T follicular helper cell (primary cell): Measurements from ENCODE around the gene FHIT.
"Not testable (repeated sequence)": the region's sequence is repeated elsewhere in the genome, so short reads cannot be mapped to it uniquely, and the experiment has no call there.

Source experiments
- DNase-seq: peaks from one replicate; pipeline ENCODE4 v3.0.0-alpha.2; 2020; ENCODE audit warnings: low read depth

The FHIT gene

DNA sequence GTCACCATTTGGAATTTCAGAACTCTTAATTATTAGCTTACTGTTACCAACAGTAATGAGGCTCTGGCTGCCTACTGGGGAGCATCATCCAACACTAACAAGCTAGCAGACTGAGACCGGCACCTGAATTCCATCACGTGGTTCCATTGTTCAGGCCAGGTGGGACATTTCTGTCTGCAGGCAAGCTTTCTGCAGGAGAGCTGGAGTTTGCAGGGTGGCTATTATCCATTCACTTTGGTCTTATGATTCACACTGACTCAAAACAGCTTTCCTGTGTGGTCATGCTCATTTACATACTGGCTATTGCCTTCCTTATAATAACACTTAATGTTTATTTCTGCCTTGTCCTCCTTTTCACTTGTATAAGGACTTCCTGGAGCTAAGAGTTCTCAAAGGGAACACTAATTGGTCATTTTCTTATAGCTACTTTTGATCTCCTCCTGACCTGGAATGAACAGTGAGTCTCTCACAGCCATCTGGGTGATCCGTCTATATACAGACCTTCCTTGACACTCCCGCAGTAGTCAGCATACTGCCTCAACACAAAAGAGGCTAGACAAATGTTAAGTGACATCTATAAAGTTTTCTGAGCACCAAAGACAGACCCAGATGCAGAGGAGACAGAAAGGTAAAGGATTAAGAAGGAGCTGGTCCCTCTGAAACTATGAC, 695.4 kb downstream of the FHIT start:
- no peak for DNase-seq

DNA sequence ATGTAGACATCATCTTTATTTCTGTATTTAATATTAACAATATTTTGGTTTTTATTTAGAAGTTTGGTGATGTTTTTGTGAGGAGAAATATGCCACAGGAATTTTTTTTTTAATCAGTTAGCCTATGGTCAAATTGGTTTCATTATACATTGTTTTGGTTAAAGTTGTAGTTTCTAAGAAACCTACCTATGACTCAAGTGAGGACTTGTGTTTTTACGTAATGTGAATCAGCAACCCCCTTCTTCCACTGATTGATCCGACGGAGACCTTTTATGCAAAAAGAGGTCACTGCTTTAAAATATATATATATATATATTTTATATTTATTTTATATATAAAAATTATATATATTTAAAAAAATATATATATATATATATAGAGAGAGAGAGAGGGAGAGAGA, 698.1 kb downstream of the FHIT start:
- no peak for DNase-seq

DNA sequence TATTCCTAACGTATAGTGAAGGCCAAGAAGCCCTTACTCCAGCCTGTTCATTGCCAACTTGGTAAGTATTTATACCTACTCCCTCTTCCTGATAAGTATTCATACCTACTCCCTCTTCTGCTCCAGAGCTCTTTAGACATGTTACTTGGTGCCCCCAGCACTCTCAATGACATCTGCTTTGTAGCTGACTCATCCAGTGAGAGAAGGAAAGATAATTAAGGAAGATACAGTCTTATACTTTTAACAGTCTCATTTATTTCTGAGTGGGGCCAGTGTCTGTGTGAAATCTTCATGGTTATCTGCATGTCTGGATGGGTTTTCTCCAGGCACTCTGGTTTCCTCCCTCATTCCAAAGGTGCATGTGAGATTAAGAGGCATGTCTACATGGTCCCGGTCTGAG, 698.7 kb downstream of the FHIT start:
- no peak for DNase-seq

DNA sequence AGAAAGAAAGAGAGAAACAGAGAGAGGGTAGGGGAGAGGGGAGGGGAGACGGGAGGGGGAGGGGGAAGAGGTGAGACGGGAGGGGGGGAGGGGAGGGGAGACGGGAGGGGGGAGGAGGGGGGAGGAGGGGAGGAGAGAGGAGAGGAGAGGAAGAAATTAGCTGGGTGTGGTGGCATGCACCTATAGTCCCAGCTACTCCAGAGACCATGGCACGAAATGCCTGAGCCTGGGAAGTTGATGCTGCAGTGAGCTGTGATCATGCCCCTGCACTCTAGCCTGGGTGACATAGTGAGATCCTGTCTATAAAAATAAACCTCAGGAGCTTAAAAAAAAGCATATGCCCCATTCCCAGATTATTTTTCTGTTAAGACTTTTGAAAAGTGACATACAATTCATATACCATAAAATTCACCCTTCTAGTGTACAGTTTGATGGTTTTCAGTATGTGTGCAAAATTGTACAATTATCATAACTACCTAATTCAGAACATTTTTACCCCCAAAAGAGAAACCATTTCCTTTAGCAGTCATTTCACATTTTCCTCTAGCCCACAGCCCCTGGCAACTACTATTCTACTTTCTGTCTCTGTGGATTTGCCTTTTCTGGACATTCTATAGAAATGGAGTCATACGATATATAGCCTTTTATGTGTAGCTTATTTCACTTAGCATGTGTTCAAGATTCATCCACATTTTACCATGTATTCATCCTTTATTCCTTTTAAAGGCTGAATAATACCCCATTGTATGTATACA, 699.6 kb downstream of the FHIT start:
- no peak for DNase-seq

DNA sequence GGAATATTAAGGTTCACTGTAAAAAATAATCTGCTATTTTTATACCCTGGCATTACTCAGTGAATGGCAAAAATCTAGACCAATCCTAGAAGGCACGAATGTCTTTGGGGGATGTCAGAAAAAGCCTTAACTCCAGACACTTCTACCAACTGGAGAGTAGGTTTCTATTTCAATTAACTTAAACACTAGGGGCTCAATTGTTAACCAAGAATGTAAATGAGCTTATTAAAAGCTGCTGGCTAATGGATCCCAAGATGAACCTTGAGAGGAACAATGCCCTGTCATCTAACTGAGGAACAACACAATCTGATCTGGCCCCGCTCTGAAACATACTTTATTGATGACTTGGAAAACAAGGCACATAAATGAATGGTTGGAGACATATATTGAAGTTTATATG, 701.4 kb downstream of the FHIT start:
- DNase-seq: no peak

DNA sequence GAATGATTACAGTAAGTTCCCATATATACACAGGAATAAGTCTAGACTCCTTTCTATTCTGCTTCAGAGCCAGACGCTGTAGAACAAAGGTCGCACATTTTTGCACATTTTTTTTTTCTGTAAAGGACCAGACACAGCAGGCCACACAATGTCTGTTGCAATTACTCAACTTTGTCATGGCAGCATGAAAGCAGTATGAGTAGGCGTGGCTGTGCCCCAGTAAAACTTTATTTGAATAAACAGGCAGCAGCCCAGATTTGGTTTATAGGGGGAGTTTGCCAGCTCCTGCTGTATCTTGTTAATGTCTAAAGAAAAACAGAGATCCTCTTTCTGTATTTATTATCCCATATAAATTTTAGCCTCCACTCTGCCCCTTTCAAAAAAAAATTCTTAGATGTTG, 708.3 kb downstream of the FHIT start:
- no peak for DNase-seq

DNA sequence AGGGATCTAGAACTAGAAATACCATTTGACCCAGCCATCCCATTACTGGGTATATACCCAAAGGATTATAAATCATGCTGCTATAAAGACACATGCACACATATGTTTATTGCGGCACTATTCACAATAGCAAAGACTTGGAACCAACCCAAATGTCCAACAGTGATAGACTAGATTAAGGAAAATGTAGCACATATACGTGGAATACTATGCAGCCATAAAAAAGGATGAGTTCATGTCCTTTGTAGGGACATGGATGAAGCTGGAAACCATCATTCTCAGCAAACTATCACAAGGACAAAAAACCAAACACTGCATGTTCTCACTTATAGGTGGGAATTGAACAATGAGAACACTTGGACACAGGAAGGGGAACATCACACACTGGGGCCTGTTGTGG, 711.9 kb downstream of the FHIT start:
- DNase-seq: not testable (repeated sequence)

DNA sequence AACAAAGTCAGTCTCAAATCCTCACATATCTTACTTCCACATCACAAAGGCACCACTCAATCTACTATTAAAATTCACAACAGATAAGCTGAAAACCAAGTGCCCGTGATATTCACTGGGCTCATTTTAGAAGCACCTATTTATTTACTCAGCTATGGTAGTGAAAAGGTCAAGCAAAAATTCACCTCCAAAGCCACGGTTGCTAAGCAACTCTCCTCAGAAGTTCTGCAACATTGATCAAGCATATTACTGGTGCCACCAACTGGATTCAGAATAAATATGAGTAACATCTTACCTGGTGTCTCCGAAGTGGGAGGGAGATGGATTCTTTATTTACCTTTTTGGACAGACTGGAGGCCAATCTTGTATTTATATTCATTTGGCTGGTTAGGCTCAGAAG, 714.8 kb downstream of the FHIT start:
- no peak for DNase-seq

DNA sequence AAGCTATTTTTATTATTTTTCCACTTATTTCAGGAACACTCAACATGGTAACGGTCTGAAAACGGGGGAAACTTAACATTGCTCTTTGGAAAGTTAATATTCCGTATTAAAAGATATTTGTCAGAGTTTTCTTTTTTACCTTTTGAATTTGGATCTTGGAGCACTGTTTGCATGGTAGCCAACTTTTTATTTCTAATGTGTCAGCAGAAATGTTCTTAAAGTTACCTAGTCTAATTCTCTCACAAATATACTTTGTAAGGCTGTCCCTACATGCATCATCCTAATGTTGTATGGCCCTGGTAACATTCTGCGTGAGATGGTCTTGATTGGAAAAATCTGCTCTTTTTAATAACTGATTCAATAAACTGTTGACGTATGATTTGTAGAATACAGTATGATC, 719.5 kb downstream of the FHIT start:
- no peak for DNase-seq

DNA sequence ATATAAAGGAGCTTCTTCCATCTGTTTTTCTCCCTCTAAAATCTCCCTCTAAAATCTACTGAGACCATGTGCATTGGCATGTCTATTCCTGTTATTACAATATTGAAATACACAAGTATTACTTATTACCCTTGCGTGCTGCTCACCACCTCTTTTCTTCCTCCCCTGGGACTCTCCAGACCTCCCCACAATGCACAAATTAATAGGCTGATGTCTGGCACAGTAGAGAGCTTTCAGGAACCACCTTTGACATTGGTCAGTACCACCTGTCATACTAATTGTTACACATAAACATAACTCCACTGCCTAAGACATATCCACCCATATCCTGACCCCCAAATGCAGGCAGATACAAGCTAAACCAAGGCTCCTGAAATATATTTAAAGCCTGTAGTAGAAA, 722.6 kb downstream of the FHIT start:
- no peak for DNase-seq

DNA sequence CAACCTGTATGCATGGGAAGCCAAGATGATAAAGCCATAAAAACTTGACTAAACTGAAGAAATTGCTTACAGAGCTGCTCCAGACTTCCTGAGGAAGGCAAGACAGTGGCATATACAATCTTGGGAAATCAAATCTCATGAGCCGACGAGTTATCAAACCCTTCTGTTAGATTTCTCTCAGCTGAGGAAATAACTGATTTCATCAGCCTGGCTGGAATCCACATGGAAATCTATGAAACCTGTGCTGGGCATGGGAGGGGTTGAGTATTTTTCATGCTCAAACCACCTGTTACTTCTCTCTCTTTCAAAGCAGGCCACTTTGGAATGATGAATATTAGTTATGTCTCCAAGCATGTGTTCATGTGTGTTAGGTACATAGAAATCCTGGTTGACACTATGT, 727.7 kb downstream of the FHIT start:
- no peak for DNase-seq

DNA sequence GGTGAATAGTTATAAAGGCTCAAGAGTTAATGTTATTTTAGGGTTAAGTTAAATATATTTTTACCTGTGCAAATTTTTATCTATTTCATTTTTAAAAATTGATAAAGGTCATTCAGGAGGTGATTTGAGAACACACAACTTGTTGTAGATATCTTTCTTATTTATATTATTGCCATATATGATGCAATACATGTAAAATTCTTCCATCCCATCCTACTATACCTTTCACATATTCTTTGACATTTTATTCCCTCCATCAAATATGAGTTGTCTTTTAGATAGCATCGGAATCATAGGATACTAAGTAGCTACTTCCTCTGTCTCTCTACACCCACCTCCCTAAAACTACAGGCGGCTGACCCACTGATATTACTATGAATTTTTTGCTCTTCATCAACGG, 734.1 kb downstream of the FHIT start:
- DNase-seq: no peak

DNA sequence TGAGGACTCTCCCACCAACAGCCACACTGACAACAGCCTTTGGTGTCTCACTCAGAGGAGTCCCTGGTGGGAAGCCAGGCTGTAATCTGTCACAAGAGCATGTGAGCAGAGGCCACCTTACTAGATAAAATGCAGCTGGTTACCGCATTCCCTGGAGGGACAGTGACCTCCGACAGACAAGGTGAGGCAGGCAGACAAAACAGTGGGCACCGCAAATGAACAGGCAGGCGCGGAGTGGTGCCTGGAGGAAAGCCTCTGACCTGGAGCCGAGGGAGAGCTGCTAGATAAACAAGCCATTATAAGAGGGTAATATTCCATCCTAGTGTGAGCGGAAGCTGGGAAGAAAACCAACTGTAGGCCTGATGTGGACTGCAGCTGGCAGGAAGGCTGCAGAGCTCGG, 736.4 kb downstream of the FHIT start:
- DNase-seq: no peak

DNA sequence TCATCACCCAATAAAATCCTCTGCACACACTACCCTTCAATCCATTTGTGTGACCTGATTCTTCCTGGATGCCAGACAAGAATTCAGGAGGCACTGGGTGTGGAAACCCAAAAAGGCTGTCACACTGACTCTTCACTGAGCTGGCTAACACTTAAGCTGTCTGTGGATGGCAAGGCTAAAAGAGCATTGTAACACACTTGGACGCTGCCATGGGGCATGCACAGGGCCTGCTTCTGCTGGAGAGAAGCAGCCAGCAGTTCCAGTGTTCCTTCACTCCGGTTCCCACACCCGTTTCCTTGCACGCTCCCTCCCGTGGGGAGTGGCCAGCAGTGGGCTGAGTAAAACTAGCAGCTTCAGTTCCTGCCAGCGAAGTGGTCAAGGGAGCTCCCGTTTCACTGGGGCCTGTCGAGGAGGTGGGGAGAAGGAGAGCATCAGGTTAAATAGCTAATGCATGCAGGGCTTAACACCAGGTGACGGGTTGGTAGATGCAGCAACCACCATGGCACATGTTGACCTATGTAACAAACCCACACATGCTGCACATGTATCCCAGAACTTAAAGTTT, 737.1 kb downstream of the FHIT start:
- no peak for DNase-seq

DNA sequence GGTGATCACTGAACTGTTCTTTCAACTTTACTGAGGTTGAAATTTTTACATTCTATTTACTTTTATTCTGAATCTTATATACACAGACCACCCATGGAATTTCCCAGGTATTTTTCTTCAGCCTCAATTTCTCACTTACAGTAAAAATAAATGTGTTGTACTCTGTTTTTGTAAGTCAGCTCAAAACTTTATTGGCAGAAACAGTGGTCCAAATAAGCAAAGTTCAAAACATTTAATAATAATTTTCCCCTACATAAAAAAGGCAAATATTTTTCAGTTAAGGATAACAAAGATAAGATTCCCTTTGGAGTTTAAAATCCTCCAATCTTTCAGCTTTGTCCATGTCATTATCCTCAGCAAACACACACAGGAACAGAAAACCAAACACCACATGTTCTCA, 738.0 kb downstream of the FHIT start:
- DNase-seq: no peak

DNA sequence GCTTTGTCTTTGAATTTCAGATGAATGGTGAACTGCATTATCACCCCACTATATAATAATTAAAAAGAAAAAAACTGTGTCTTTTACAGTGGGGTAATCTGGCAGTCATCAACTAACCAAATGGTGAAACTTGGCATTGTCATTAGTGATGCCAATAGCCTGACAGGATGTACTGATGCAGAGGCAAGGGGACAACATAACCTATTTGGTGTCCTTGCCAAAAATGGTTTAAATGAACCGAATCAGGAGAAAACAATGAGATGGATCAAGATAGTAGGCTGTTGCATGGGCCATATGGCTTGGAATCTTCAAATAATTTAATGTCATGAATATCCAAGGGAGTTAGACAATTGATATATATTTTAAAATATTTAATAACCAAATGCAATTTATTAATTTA, 738.7 kb downstream of the FHIT start:
- no peak for DNase-seq

DNA sequence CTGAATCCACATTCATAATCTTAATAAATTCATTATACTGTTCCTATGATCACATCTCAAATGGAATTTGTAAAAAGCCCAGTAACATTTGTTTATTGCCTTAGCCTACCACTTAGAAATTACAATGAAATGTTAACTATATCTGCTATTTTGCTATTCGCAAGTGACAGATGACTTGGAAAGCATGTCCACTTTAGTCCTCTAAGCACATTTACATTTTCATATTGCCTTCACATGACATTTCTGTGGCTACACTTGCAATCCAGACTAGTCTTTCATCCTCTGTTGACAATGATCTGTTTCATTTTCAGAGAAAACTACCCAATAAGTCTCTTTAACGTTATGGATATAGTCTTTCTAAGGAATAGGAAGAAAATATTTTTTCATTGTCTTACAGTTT, 741.8 kb downstream of the FHIT start:
- no peak for DNase-seq

DNA sequence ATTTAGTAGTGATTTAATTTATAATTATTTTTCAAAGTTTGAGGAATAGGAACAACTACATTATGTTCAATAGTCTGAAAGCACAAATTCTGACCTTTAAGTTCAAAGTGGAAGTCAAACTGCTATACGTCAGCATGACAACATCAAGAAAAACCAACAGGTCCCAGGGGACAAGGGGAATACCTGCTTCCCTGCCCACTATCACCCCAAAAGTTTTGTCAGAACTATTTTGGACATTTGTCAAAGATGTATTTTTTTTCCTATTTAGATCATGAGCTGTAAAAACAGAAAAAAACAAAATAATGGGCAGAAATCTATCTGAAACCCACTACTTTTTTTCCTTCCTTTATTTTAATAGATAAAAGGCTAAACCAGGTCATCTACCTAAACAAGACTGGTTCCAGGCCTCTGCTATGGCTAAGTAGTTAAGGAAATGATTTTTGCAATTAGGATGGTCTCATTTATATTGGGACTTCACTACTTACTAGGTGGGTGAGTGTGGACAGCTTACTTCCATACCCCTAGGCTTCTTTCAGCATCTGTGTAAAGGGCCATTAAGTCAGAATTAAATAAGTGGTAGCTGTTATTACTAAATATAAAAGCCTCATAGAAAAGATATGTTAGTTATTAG, 746.3 kb downstream of the FHIT start:
- no peak for DNase-seq

DNA sequence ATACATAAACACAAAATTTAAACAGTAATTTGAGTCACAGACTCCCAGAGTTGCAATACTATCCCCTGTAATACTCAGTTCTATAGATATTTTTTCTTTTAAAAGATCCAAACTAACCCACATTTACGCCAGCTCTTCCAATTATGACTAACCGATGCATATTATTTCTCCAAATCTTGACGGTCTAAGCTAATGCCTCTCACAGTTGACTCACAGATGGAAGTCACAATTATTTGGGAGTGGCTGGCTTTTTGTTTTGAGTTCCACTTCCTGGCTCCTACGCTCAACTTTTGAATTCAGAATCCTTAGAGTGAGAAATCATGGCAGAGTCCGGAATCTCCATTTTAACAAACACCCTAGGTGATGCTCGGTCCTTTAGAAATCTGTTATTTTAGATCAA, 749.9 kb downstream of the FHIT start:
- DNase-seq: no peak

DNA sequence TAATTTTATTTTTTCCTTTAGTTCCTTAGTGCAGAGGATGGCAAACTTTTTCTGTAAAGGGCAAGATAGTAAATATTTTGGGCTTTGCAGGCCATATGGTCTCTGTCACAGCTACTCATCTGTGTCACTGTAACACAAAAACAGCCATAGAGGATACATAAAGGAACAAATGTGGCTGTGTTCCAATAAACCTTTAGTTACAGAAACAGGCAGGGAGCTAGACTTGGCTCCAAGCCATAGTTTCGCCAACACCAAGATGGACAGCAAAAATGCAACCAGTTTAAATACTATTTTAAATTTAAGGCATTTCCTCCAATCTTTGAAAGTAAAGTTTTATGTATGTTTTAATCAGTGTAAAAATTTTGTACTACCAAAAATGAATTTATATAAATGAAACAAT, 753.4 kb downstream of the FHIT start:
- DNase-seq: no peak

DNA sequence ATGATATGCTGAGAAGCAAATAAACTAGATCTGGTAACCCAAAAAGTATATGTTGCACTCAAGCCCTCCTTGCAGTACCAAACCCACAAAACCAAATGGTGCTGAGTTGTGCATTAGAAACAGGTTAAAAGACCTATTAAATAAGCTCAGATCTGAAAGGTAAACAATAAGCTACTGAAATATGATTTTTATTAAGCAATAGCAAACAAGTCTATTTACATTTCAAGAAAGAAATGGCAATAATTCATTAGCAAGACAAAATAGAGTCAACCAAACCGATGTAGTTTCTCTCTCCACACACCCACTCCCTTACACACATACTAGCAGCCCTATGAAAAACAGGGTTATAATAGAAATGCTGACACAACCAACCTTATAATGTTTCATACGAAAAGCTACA, 760.3 kb downstream of the FHIT start:
- no peak for DNase-seq

DNA sequence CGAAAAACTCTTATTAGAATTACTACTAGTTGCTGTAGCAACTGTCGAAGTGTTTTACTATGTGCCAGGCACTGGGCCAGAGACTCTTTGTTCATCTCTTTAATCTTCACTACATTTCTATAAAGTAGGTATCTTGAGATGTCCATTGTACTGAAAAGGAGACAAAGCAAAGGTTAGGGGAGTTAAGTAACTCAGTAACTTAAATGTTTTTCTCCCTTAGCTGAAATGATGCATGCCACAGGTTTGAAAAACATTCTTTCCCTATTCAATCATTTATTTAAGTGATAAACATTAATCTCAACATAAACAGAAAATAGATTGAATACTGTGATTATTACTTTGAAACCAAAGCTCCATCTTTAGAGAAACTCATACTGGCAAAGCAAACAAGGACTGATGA, 776.2 kb downstream of the FHIT start:
- DNase-seq: no peak

DNA sequence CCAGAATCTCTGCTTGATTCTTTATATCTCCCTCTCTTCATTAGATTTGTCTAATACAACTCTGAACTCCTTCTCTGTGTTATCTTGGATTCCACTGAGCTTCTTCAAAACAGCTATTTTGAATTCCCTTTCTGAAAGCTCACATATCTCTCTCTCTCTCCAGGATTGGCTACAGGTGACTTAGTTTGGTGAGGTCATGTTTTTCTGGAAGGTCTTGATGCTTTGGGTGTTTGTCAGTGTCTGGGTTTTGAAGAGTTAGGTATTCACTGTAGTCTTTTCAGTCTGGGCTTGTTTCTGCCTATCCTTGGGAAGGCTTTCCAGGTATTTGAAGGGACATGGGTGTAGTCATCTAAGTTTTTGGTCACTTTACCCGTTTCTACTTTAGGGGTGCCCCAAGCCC, 781.8 kb downstream of the FHIT start:
- no peak for DNase-seq
